ENCODE data around the gene ARAP2.

DNA sequence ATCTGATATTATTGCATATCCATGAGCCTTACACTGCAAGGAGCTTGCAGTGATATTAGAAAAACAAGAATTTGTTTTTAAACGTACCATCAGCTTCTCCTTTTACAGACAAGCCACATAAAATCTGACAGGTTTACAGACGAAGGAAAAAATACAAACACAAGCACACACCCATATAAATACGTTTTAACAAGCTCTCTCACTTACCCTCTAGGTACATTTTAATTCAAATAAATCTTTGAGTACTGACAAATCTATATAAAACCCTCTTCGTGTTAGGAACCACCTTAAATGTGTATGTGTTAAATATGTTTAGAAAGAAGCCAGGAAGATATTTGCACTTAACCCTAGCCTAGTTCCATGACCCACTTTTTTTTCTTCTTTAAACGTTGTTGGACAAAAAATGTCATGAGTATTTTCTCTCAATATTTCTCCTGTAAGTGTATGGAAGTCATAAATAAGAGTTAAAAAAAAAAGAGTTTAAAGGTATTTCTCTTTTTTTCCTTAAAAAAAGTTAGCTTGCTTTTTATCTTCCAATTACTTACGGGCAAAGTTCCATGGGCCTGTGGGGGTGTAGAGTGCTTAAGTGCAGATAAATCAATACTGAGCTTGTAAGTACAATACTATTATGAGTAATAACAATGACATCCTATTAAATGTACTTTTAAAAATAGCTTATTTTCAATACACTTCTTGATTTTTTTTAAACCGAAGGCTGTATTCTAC is 1.5 kb downstream of the ARAP2 start:
- TF ChIP-seq, protein P1, sequence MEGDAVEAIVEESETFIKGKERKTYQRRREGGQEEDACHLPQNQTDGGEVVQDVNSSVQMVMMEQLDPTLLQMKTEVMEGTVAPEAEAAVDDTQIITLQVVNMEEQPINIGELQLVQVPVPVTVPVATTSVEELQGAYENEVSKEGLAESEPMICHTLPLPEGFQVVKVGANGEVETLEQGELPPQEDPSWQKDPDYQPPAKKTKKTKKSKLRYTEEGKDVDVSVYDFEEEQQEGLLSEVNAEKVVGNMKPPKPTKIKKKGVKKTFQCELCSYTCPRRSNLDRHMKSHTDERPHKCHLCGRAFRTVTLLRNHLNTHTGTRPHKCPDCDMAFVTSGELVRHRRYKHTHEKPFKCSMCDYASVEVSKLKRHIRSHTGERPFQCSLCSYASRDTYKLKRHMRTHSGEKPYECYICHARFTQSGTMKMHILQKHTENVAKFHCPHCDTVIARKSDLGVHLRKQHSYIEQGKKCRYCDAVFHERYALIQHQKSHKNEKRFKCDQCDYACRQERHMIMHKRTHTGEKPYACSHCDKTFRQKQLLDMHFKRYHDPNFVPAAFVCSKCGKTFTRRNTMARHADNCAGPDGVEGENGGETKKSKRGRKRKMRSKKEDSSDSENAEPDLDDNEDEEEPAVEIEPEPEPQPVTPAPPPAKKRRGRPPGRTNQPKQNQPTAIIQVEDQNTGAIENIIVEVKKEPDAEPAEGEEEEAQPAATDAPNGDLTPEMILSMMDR (tag by site-specific recombination; IDR thresholded peaks at IDR 0.05): no peak
- TF ChIP-seq MEIS1 (CRISPR knock-in tag; IDR thresholded peaks at IDR 0.05; ENCODE audit: borderline replicate concordance) (no peak), KLF16 (tag by site-specific recombination; IDR thresholded peaks at IDR 0.05) (no peak), PBX3 (CRISPR knock-in tag; IDR thresholded peaks at IDR 0.05) (no peak), PATZ1 (tag by site-specific recombination; IDR thresholded peaks at IDR 0.05) (no peak), ZNF362 (tag by site-specific recombination; IDR thresholded peaks at IDR 0.05) (no peak), REST (tag by site-specific recombination; IDR thresholded peaks at IDR 0.05) (no peak), ZNF561 (tag by site-specific recombination; IDR thresholded peaks at IDR 0.05; ENCODE audit: borderline replicate concordance) (no peak), ZNF544 (tag by site-specific recombination; IDR thresholded peaks at IDR 0.05) (no peak), YY1 (tag by site-specific recombination; IDR thresholded peaks at IDR 0.05) (no peak)

All from HEK293 (cell line).